ENCODE measurements around the gene TBC1D9B.
"Not testable (repeated sequence)": the region's sequence is repeated elsewhere in the genome, so short reads cannot be mapped to it uniquely, and the experiment has no call there.

The TBC1D9B gene

DNA sequence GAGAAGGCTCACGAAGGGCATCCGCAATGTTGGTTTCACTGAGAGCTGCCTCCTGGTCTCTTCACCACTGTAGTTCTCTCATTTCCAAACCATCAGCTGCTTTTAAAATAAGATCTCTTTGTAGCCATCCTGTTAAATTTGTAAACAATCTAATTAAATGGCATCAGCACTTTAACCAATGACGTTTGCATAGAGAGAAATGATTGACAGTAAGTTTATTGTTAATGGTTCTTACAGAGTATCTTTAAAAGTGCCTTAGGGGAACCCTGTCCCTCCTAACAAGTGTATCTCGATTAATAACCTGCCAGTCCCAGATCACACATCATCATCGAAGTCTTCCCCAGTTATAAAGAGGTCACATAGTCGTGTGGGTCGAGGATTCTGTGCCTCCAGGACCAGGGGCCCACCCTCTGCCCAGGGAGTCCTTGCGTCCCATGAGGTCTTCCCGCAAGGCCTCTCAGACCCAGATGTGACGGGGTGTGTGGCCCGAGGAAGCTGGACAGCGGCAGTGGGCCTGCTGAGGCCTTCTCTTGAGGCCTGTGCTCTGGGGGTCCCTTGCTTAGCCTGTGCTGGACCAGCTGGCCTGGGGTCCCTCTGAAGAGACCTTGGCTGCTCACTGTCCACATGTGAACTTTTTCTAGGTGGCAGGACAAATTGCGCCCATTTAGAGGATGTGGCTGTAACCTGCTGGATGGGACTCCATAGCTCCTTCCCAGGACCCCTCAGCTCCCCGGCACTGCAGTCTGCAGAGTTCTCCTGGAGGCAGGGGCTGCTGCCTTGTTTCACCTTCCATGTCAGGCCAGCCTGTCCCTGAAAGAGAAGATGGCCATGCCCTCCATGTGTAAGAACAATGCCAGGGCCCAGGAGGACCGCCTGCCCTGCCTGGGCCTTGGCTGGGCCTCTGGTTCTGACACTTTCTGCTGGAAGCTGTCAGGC lies 70.4 kb downstream of the TBC1D9B start:
- DNase-seq (ENCODE audit: low read depth), result no peak

DNA sequence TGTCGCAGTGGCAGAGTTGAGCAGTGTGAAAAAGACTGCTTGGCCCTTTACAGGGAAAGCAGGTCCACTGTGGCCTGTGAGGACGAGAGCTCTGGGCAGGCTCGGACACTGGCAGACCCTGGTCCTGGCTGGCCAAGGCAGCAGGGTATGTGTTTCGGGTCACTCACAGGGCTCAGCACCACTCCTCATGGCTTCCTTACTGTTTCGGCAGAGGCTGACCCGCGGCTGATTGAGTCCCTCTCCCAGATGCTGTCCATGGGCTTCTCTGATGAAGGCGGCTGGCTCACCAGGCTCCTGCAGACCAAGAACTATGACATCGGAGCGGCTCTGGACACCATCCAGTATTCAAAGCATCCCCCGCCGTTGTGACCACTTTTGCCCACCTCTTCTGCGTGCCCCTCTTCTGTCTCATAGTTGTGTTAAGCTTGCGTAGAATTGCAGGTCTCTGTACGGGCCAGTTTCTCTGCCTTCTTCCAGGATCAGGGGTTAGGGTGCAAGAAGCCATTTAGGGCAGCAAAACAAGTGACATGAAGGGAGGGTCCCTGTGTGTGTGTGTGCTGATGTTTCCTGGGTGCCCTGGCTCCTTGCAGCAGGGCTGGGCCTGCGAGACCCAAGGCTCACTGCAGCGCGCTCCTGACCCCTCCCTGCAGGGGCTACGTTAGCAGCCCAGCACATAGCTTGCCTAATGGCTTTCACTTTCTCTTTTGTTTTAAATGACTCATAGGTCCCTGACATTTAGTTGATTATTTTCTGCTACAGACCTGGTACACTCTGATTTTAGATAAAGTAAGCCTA lies 71.3 kb downstream of the TBC1D9B start:
- peak; percentile 43 for DNase-seq (ENCODE audit: low read depth)

DNA sequence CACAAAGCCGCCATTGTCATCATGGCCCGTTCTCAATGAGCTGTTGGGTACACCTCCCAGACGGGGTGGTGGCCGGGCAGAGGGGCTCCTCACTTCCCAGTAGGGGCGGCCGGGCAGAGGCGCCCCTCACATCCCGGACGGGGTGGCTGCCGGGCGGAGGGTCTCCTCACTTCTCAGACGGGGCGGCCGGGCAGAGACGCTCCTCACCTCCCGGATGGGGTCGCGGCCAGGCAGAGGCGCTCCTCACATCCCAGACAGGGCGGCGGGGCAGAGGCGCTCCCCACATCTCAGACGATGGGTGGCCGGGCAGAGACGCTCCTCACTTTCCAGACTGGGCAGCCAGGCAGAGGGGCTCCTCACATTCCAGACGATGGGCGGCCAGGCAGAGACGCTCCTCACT lies 72.8 kb downstream of the TBC1D9B start:
- DNase-seq (ENCODE audit: low read depth), result not testable (repeated sequence)

DNA sequence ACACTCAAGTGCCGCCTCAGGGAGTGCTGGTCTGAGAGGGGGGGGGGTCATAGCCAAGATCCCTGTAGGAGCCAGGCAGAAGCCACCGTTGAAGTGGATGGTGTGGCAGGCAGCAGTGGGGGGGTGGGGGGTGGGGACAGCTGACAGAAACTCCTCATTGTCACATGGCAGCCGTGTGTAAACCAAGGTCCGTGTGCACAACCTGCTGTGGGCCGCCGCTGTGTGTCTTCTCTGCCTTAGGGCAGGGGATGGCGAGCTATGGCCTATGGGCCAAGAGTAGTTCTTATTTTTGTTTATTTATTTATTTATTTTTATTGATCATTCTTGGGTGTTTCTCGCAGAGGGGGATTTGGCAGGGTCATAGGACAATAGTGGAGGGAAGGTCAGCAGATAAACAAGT lies 73.6 kb downstream of the TBC1D9B start:
- DNase-seq (ENCODE audit: low read depth), result no peak

DNA sequence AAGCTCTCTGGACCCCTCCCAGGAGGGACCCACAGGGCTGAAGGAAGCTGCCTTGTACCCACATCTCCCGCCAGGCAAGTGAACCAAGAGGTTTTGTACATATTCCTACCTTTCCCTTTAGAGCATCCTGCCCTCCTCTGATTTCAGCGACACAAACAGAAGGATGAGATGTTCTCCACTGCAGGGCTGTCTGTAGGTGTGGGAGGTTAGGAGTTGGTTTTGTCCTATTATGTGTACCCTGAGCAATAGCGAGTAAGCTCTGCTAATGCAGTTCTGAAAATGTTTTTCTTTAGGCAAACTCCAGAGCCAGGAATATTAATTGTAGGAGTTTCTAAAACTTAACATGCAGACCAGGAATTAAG lies 74.0 kb downstream of the TBC1D9B start:
- no peak for DNase-seq (ENCODE audit: low read depth)

DNA sequence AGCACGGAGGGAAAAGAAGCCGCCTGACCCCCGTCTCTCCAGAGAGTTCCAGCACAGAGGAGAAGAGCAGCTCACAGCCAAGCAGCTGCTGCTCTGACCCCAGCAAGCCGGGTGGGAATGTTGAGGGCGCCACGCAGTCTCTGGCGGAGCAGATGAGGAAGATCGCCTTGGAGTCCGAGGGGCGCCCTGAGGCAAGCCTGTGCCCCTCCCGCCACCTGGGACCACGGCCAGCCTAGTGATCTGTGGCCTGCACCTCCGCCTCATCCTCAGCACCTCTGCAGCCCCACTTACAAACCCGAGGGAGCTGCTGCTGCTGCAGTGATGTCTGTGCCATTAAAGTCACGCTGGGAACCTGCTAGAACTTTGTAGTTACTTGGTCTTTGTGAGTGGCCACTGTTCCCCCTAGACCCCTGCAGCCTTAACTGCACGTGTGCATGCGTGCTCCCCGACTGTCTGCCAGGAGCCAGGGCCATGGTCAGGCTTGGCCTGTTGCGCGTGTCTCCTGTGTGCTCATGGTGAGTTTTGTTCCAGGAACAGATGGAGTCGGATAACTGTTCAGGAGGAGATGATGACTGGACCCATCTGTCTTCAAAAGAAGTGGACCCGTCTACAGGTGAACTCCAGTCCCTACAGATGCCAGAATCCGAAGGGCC lies 74.5 kb downstream of the TBC1D9B start:
- no peak for DNase-seq (ENCODE audit: low read depth)

DNA sequence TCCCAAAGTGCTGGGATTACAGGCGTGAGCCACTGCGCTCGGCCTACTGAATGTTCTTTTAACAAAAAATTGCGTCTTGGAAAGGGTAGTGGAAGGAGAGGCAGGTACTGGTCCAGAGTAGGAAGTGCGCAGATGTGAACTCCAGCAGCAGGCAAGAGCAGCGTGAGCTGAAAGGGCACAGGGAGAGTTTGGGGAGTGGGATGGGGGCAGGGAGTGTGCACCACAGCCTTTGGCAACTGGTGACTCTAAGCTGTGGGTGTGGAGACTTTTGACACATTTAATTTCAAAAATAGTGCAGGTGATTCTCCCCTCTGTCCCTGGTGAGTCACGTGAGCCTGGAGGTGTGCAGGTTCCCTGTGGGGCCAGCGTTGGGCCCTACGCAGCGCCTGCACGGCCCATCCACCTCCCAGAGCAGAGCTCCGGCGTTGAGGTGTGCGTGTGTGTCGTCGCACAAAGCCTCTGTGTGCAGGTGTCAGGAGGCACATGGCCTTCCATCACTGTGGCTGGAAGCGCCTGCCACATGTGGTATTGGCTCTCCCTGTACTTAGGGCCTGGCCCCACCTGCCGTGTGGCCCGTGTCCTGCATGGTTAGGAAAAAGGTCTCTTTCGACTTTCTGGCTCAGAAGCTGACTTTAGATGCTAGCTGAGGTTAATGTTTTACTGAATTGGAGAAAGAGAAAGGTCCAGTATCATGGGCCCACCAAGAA lies 75.5 kb downstream of the TBC1D9B start:
- DNase-seq (ENCODE audit: low read depth), result no peak

DNA sequence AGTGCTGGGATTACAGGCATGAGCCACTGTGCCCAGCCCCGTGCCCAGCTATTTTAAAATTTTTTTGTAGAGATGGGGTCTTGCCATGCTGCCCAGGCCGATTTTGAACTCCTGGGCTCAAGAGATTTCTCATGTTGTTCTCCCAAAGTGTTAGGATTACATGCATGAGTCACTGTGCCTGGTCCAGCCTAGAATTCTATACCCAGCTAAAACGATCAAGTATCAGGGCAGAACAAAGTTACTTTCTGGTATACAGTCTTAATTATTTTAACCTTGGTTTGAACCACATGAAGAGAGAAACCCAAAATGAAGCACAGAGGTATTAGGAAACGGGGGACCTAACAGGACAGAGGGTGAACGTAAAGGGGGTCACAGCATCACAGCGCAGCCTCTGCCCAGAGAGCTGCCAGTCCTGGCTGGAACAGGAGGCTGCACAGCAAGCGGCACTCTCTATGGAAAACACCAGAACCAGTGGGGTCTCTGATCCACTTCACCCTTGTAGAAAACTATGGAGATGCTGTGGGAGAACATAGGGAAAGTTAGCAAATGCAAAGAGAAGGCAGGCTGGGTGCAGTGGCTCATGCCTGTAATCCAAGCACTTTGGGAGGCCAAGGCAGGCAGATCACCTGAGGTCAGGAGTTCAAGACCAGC lies 76.8 kb downstream of the TBC1D9B start:
- no peak for DNase-seq (ENCODE audit: low read depth)

DNA sequence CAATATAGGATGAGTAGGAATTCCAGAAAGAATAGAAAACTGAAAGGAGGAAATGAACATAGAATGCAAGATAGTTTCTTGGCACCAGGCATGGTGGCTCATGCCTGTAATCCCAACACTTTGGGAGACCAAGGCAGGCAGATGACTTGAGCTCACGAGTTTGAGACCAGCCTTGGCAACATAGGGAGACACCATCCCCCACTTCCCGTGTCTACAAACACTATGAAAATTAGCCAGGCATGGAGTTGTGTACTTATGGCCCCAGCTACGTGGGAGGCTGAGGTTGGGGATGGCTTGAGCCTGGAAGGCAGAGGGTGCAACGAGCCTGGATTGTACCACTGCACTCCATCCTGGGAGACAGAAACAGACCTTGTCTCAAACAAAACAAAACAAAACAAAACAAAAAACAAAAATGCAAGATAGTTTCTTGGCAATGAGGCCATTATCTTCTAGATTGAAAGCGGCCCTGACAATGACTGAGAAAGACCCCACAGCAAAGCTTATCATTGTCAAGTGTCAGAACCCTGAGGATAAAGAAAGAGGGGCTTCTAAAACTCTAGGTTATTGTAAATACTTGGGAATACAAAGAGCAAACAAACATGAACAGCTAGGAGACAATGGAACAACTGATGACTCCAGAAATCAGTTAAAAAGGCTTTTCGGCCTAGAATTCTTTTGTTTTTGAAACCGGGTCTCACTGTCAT lies 77.8 kb downstream of the TBC1D9B start:
- no peak for DNase-seq (ENCODE audit: low read depth)

DNA sequence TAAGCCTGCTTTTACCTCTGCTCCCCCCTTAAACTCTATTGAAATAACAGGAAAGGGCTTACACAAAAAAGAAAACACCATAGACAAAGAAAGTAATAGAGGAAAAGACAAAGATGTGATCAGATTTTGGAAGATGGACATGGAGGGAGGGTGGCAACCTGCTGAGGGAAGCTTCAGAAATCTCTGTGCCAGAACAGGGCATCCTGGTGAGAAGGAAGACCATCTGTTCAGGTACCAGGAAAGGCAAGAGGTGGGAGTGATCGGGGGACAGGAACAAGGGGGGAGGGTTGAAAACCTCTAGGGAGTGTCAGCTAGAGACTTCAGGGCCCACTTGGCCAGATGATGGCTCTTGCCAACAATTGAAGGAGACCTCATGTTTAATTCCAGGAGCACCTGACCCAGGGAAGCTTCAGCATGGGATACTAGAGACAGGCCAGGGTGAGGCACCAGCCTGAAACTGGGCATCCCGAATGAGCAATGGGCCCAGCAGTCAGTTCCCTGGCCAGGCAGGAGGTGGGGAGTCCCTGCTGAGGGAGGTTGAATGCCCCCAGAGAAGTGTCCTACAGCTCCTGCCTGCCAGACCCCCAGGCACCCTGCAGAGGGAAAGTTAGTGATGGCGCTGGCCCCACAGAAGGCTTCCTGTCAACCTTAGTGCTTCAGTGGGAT lies 78.8 kb downstream of the TBC1D9B start:
- DNase-seq (ENCODE audit: low read depth), result no peak

DNA sequence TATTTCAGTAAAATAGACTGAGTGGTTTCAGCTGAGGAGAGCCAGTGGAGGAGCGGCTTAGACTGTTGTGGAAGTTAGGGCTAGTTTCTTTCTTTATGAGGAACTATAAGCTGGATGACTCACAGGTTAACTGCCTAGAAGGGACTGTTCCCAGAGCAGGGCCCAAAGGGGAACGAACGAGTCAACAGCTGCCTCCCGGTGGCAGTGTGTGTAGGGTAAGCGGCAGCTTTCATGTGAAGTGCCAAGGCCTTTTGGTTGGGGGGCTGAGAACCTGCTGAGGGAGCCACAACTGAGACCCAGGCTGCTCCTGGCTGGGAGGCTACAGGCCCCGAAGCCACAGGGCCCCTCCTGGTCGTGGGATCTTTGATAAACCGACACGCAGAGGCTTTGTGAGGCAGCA lies 80.0 kb downstream of the TBC1D9B start:
- DNase-seq (ENCODE audit: low read depth), result peak; percentile 78

DNA sequence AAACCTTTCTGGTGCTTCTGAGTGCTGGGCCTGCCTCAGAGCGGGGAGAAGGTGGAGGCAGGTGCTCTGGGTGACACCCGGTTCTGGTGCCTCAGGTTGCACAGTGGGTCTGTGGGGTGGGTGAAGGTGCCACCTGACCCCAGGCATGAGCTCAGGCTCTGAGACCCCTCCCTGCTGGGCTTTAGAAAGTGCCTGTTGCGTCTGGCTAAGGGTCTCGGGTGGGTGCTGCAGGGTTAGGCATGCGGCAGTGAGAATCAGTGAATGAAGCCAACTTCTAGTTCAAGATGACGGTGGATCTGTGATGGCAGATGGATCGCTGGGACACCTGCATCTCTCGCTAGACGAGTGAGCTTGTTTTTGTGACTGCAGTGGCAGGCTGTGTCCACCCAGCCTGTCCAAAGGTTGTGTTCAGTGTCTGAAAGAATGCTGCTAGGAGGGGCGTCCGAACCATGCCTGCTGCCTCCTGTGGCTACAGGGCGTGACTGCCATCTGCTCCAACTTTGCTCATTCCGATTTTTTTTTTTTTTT lies 82.0 kb downstream of the TBC1D9B start:
- peak; percentile 20 for DNase-seq (ENCODE audit: low read depth)

DNA sequence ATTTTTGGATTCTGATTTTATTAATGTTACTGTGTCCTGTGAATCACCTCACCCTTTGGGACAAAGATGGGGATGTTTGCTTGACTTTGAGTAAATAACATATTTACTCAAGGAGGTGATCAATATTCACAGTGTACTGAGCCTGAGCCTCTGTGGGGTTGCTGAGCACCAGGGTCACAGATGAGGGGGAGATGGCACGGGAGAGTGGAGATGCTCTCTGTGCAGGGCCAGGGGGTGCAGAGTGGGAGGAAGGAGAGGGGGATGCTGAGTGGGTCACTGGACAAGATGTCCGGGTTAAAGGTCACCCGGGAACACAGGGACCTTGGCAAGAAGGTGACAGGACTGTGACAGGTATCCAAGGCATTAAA lies 83.0 kb downstream of the TBC1D9B start:
- no peak for DNase-seq (ENCODE audit: low read depth)

DNA sequence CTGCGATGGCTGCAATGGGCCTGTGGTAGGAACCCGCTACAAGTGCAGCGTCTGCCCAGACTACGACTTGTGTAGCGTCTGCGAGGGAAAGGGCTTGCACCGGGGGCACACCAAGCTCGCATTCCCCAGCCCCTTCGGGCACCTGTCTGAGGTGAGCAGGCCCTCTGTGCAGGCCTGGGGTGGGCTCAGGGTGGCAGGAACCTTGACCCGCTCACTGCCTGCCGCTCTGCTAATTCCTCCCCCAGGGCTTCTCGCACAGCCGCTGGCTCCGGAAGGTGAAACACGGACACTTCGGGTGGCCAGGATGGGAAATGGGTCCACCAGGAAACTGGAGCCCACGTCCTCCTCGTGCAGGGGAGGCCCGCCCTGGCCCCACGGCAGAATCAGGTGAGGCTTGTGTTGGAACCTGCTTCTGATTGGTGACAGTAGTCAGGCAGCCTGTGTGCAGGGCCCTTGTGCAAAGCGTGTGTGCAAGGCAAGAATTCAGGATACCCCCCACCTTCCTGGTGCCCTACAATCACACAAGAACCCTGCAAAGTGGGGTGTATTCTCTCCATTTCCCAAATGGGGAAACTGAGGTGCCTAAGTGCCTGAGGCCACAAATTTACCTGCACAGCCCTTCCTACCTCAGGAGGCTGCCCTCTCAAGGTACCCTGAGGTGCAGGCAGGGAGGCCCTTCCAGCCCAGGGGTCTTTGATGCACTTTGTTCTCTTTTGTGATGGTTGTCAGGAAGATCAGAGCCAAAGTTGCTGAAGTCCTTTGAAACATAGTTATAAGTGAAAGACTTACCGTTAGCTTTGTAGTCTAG lies 83.6 kb downstream of the TBC1D9B start:
- DNase-seq (ENCODE audit: low read depth), result no peak

DNA sequence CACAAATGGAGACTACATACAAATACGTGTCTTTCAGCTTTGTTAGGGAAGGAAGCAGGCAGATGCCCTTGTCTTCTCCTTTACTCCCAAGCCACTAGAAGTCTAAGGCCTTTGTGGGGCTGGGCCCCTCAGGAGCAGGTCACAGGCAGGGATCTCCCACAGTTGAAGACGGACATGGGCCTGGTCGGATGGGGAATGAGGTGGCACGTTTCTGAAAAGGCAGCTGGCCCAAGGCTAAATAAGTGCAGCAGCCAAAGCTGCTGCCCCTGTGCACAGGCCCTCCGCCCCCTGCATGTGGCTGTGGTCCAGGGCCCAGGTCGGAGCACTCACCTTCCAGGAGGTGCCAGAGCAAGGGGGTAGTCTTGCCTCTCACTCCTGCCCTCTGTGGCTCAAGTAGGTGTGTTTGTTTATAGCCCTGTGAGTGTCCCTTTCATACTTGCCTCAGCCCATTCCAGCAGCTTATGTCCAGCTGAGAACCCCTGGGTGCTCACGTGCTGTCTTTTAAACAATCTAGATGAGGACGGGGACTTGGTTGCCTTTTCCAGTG lies 85.2 kb downstream of the TBC1D9B start:
- no peak for DNase-seq (ENCODE audit: low read depth)

DNA sequence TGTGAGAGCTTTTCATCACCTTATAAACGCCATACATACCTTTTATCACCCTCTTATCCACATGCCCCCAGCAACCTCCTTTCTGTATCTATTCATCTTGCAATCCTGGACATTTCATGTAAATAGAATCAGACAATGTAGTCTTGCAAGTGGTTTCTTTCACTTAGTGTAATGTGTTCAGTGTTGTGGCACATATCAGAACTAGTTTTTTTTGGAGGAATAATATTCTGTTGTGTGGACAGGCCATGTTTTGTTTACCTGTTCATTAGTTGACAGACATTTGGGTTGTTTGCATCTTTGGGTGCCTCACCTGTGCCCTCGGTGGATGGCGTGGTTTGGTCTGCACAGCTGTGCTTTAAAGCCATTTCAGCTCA lies 85.7 kb downstream of the TBC1D9B start:
- no peak for DNase-seq (ENCODE audit: low read depth)

DNA sequence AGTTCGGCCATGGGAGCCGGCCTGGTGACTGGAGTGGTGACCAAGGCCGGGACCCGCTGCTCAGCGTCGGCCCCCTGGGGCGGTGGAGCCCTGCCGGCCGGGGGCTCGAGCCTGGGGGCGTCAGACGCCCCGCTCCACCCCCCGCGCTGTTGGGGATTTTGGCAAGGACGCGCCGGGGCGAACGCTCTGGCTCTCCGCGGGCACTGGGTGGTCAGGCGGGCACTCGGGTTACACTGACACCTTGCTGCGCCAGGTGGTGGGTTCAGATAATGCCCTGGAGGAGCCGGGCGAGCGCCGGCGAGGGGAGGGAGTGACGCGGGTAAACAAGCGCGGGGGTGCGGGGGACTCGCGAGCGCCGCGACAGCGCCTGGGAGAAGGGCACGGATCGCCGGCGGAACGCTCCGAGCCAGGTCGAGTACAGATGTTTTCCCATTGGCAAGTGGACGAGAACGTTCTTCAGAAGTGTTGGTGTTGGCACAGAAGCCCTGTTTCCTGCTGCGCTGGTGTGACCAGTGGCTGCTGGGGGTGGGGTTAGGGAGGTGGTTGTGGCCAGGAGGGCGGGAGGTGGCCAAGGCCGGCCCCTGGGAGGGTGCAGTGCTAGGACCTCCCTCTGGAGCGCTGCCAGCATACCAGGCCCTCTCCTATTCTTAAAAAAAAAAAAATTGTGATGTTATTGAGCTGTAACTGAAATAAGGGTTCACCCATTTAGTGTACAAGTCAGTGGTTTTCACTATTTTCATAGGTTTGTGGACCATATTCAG lies 86.2 kb downstream of the TBC1D9B start:
- peak; percentile 97 for DNase-seq (ENCODE audit: low read depth)

Measured in EH (cell line).